Measurements from ENCODE around the gene BCAN.

Gene BCAN

DNA sequence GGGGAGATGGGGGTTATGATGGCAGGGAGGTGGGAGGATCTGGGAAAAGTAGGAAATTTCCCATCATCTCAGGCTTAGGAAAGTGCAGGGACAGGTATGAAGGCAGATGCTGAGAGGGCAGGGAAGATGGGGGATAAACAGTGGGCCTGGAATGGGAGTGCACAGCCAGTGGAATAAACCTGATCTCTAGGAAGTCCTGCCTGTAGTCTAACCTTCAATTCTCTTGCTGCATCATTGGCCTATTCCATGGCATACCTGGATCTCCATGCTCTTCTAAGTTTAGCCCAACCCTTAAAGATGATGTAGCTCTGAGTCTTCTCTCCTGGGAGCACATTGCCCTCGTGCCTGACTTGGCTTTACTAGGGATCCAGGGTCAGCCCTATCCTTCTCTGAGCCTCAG, 2.7 kb downstream of the BCAN start:
- FAIRE-seq = no peak

DNA sequence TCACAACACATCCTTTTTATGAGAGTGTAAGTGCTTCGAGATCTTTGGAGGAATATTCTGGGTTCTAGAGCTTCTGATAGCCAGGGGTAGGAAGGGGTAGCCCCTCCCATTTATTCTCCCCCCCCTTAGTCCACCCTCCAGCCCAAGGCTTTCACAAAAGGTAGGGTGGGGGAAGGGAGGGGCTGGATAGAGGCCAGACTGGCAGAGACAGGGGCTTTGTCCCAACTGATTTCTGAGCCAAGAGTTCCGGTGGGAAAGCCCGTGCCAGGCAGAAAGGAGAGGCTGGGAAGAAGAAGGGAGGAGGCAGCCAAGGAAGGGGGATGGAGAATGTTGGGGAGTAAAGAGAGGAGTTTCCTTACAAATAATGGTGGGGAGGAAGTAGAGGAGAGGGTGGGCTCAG, 3.1 kb downstream of the BCAN start:
- no peak for FAIRE-seq

GRCh38 chr1:156645666-156646065, 3.7 kb downstream of the BCAN start:
- FAIRE-seq = no peak

DNA sequence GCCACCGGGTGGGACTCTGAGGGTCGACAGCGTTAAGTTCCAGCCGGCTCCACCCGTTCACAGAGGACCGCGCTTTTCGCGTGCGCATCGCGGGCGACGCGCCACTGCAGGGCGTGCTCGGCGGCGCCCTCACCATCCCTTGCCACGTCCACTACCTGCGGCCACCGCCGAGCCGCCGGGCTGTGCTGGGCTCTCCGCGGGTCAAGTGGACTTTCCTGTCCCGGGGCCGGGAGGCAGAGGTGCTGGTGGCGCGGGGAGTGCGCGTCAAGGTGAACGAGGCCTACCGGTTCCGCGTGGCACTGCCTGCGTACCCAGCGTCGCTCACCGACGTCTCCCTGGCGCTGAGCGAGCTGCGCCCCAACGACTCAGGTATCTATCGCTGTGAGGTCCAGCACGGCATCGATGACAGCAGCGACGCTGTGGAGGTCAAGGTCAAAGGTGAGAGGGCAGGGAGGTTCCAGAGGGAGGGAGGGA, 4.9 kb downstream of the BCAN start:
- no peak for FAIRE-seq

GRCh38 chr1:156647351-156647750, 5.4 kb downstream of the BCAN start:
- no peak for FAIRE-seq

GRCh38 chr1:156648496-156648895, 6.6 kb downstream of the BCAN start:
- no peak for FAIRE-seq

GRCh38 chr1:156648951-156649350, 7.0 kb downstream of the BCAN start:
- FAIRE-seq = no peak

DNA sequence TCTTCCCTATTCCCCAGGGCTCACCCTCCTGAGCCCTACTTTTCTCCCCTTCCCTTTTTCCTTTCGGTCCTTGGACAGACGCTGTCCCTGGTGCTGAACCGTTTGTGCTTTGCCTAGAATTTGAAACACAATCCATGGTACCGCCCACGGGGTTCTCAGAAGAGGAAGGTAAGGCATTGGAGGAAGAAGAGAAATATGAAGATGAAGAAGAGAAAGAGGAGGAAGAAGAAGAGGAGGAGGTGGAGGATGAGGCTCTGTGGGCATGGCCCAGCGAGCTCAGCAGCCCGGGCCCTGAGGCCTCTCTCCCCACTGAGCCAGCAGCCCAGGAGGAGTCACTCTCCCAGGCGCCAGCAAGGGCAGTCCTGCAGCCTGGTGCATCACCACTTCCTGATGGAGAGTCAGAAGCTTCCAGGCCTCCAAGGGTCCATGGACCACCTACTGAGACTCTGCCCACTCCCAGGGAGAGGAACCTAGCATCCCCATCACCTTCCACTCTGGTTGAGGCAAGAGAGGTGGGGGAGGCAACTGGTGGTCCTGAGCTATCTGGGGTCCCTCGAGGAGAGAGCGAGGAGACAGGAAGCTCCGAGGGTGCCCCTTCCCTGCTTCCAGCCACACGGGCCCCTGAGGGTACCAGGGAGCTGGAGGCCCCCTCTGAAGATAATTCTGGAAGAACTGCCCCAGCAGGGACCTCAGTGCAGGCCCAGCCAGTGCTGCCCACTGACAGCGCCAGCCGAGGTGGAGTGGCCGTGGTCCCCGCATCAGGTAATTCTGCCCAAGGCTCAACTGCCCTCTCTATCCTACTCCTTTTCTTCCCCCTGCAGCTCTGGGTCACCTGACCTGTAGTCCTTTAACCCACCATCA, 10.4 kb downstream of the BCAN start:
- no peak for FAIRE-seq

- FAIRE-seq = no peak
Measured at GRCh38 chr1:156652992-156653355, 11.1 kb downstream of the BCAN start.

DNA sequence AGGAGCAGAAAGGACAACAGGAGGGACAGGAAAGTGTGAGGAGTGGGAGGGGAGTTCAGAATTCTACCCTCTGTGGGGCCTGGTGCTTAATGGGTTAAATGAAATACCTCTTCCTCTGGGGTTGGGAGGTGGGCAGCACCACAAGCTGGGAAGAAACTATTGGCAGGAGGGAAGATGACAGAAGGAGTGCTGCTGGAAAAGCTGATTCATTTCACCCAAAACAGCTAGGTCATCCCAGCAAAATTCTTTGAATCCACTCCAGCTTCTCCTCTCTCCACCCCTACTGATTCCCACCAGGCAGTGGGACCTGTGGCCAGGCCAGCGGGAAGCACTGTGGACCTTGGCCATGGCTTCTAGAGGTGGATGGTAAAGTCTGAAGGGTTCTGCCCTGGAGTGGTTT, 12.8 kb downstream of the BCAN start:
- FAIRE-seq = no peak

DNA sequence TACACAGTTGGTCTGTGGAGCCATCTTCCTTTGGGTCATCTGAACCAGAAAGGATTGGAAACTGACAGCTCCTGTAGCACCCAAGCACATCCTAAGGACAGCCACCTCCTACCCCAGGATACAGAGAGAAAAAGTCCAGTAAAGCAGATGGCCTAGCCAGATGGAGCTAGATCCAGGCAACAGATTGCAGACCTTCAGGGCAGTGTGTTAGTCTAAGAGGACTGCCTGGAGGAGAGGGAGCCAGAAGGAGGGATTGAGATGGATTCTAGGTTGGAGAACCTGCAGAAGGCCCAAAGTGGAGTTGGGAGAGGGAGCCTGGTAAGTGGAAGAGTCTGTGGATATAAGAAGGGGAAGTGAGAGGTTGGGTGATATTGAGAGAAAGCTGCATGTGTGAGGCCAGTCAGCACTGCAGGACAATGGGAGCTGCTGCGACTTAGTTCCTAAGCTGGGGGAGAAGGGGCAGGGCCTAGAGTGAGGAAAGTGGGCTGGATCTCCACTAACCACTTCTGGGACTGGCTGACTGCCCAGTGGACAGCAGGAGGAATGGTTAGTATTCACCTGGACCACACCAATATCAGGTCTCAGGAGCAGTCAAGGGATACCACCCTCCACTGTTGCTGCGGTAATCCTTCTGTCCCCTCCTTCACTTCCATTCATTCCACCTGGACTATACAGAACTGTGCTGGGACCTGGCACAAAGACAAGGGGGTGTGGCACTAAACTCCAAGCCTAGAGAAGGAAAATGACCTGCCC, 13.4 kb downstream of the BCAN start:
- FAIRE-seq = no peak

GRCh38 chr1:156655904-156656516, 14.1 kb downstream of the BCAN start:
- FAIRE-seq = no peak

- no peak for FAIRE-seq
Measured at GRCh38 chr1:156656806-156657740, 15.2 kb downstream of the BCAN start.

DNA sequence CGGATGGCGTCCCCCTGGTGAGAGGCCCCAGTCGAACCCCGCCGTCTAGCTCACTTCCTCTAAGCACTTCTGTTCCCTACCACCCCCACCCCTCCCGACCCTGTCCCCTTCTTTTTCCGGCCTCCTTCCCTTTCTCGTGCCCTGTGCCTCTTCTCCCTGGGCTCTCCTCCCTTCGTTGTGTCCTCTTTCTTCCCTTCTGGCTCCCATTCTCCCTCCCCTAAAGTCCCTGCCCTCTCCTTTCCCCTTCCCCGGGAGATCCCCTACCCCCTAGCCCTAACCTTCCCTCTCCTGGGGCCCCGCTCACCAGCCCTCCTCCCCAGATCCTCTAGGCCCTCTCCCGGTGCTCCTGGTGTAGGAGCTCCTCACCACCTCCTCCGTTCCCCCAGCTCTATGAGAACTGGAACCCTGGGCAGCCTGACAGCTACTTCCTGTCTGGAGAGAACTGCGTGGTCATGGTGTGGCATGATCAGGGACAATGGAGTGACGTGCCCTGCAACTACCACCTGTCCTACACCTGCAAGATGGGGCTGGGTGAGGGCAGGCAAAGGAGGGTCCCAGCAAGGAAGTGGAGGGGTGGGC, 15.9 kb downstream of the BCAN start:
- no peak for FAIRE-seq

- FAIRE-seq = no peak
Measured at GRCh38 chr1:156658496-156658895, 16.6 kb downstream of the BCAN start.

- no peak for FAIRE-seq
Measured at GRCh38 chr1:156658945-156659574, 17.1 kb downstream of the BCAN start.

DNA sequence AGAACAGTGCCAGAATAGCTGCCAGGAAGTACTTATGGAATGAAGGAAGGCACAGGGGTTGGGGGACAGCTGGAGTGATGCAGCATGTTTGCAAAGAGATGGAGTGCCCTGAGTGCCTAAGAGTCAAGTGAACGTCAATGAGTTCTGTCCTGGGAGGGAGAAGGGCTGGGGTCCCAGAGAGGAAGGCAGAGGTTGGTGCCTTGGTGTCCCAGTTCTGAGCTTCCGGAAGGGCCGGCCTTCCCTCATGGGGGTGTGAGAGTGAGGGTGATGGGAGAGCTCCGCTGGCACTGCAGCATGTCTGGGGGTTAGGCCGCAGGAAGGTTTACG, 17.7 kb downstream of the BCAN start:
- FAIRE-seq = no peak

GRCh38 chr1:156659988-156660751, 18.3 kb downstream of the BCAN start:
- FAIRE-seq = no peak

DNA sequence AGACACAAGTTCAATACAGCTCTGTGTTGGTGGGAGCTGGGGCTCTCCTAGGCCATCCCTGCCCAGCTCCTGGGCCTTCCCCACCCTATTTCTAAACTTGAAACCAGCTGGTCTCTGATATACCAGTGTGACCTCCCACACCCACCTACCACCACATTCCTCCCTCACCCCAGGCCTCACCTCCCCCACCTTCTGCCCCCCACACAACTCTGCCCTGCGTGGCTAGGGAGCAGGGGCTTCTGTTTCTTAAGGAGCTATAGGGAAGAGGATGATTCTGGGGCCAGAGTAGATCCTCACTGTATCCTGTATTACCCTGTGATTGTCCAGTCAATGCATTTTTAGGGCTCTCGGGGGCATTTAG, 18.8 kb downstream of the BCAN start:
- no peak for FAIRE-seq

DNA sequence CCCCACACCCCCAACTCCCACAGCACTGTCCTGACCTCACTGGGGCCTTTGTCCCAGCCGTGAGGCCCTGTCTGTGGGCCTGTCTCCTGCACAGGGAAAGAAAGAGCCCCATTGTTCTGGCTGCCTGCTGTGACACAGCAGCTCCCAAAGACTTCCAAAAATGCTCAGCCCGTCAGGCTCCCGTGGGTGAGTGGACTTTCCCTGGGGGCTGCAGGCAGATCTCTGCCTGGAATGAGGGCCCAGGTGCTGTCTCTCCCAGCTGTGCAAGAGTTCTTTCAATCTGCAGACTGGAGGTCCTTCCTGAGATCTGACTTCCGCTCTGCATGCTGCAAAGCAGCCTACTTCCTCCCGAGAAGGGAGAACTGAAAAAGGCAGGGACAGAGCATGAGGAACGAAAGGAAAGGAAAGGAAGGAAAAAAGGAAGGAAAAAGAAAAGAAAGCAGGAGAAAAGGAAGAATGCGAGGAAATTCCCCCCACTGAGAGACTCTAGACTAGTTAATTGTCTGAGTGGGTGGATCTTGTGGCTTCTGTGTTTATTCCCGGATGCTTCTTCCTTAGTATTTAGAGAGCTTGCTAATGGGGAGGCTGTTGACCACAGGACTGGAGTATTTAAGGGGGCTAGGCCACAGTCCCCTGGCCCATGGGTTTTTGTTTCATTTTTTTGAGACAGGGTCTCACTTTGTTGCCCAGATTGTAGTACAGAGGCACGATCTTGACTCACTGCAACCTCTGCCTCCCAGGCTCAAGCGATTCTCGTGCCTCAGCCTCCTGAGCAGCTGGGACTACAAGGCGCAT, 20.3 kb downstream of the BCAN start:
- FAIRE-seq = no peak

- no peak for FAIRE-seq
Measured at GRCh38 chr1:156662800-156663055, 20.8 kb downstream of the BCAN start.

All from colon (tissue), 2 donors.